ENCODE measurements around the gene TOMM7.

The TOMM7 gene

GRCh38 chr7:22822486-22823141, at the start of gene TOMM7:
TOMM7 (minus strand) TSS chr7:22822849; CDS start chr7:22822779, 70 bp downstream.
- peak; percentile 73 to 75 for DNase-seq (ENCODE audit: extremely low read depth in 1 of 2, low read depth in 1 of 2)

GRCh38 chr7:22872096-22872807, 49.6 kb upstream of the TOMM7 start:
- DNase-seq (ENCODE audit: extremely low read depth in 1 of 2, low read depth in 1 of 2): no peak

- no peak for DNase-seq (ENCODE audit: extremely low read depth in 1 of 2, low read depth in 1 of 2)
Measured at GRCh38 chr7:22871661-22872060, 49.0 kb upstream of the TOMM7 start.

GRCh38 chr7:22868509-22868908, 45.9 kb upstream of the TOMM7 start:
- no peak for DNase-seq (ENCODE audit: extremely low read depth in 1 of 2, low read depth in 1 of 2)

- DNase-seq (ENCODE audit: extremely low read depth in 1 of 2, low read depth in 1 of 2): no peak
Measured at GRCh38 chr7:22867589-22867988, 44.9 kb upstream of the TOMM7 start.

- DNase-seq (ENCODE audit: extremely low read depth in 1 of 2, low read depth in 1 of 2): no peak
Measured at GRCh38 chr7:22867003-22867402, 44.4 kb upstream of the TOMM7 start.

GRCh38 chr7:22865602-22865960, 42.9 kb upstream of the TOMM7 start:
- DNase-seq (ENCODE audit: extremely low read depth in 1 of 2, low read depth in 1 of 2): no peak

GRCh38 chr7:22864855-22865601, 42.4 kb upstream of the TOMM7 start:
- no peak for DNase-seq (ENCODE audit: extremely low read depth in 1 of 2, low read depth in 1 of 2)

- no peak for DNase-seq (ENCODE audit: extremely low read depth in 1 of 2, low read depth in 1 of 2)
Measured at GRCh38 chr7:22864301-22864700, 41.7 kb upstream of the TOMM7 start.

GRCh38 chr7:22863156-22863899, 40.7 kb upstream of the TOMM7 start:
- DNase-seq (ENCODE audit: extremely low read depth in 1 of 2, low read depth in 1 of 2): no peak

- DNase-seq (ENCODE audit: extremely low read depth in 1 of 2, low read depth in 1 of 2): no peak
Measured at GRCh38 chr7:22861576-22861975, 38.9 kb upstream of the TOMM7 start.

GRCh38 chr7:22860784-22861482, 38.3 kb upstream of the TOMM7 start:
- DNase-seq (ENCODE audit: extremely low read depth in 1 of 2, low read depth in 1 of 2): no peak

- no peak for DNase-seq (ENCODE audit: extremely low read depth in 1 of 2, low read depth in 1 of 2)
Measured at GRCh38 chr7:22860337-22860736, 37.7 kb upstream of the TOMM7 start.

GRCh38 chr7:22859641-22860290, 37.1 kb upstream of the TOMM7 start:
- no peak for DNase-seq (ENCODE audit: extremely low read depth in 1 of 2, low read depth in 1 of 2)

- DNase-seq (ENCODE audit: extremely low read depth in 1 of 2, low read depth in 1 of 2): no peak
Measured at GRCh38 chr7:22858640-22859561, 36.3 kb upstream of the TOMM7 start.

GRCh38 chr7:22858274-22858639, 35.6 kb upstream of the TOMM7 start:
- no peak for DNase-seq (ENCODE audit: extremely low read depth in 1 of 2, low read depth in 1 of 2)

GRCh38 chr7:22856416-22856815, 33.8 kb upstream of the TOMM7 start:
- DNase-seq (ENCODE audit: extremely low read depth in 1 of 2, low read depth in 1 of 2): no peak

GRCh38 chr7:22855049-22855392, 32.4 kb upstream of the TOMM7 start:
- no peak for DNase-seq (ENCODE audit: extremely low read depth in 1 of 2, low read depth in 1 of 2)

Data from activated CD8-positive, alpha-beta memory T cell treated with anti-CD3 and anti-CD28 coated beads for 1 hour (primary cell).